ENCODE data around the gene UBXN2A. TPM values are rescaled to one million over a fixed set of nuclear protein-coding genes. Genes with fewer than 3 reads are reported as not detected.
A peak's percentile ranks its signal among the peaks of the same experiment; 100 is the strongest.

The UBXN2A gene
- total and polyA plus RNA-seq, 8 donors, result 2.4 to 9.0 (median 4.8) TPM

DNA sequence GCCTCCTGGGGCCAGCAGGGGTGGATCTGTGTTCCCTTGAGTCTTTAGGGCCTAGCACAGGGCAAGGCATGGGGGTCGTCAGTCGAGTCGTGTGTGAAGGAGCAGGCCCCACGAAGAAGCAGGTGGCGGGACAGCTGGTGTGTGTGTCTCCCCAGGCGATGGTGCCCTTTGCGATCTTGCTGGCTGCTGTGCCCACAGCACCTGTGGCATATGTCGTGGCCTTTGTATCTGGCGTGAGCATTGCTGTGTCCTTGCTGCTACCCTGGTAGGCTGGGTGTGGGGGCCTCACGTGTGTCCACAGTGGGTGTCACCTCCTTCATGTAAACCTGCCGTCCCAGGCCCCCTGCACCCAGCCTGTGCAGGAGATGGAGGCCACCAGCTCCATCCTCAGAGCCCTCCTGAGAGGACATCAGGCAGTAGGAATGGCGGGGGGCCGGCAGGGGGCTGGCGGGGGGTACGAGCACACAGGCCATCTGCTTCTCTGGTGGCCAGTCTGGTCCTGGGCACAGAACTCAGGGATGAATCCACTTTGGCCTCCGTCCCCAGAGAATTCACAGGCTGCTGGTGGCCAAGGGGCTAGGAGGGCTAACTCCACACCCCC lies 82.8 kb downstream of the UBXN2A start:
- Histone ChIP-seq H3K9me3 (no peaks in the 10 kb centered on the region), H3K27me3 (no peaks in the 10 kb centered on the region), H3K36me3 (no peaks in the 10 kb centered on the region), H3K4me3 (no peak overlapping the region), H3K4me1 (no peaks in the 10 kb centered on the region), H3K27ac (no peak overlapping the region)
- intact Hi-C loops (cut with DNase I), result no loop called here
- TF ChIP-seq, protein P1, sequence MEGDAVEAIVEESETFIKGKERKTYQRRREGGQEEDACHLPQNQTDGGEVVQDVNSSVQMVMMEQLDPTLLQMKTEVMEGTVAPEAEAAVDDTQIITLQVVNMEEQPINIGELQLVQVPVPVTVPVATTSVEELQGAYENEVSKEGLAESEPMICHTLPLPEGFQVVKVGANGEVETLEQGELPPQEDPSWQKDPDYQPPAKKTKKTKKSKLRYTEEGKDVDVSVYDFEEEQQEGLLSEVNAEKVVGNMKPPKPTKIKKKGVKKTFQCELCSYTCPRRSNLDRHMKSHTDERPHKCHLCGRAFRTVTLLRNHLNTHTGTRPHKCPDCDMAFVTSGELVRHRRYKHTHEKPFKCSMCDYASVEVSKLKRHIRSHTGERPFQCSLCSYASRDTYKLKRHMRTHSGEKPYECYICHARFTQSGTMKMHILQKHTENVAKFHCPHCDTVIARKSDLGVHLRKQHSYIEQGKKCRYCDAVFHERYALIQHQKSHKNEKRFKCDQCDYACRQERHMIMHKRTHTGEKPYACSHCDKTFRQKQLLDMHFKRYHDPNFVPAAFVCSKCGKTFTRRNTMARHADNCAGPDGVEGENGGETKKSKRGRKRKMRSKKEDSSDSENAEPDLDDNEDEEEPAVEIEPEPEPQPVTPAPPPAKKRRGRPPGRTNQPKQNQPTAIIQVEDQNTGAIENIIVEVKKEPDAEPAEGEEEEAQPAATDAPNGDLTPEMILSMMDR (IDR thresholded peaks at IDR 0.05), result no peak
- no peak for DNase-seq
- ATAC-seq, result no peak
- WGBS, 2 donors, result 79 to 92% methylated on average over 16 of the region's 16 CpGs
- no peak for FAIRE-seq

GRCh38 chr2:24024018-24024417 lies 83.8 kb downstream of the UBXN2A start:
- Histone ChIP-seq H3K9me3 (no peaks in the 10 kb centered on the region), H3K4me1 (no peaks in the 10 kb centered on the region), H3K4me3 (no peak overlapping the region), H3K27me3 (no peaks in the 10 kb centered on the region), H3K36me3 (peaks cover 0 to 3% (median 0%) of the 10 kb centered on the region in 3 donors), H3K27ac (no peak overlapping the region)
- 71 to 72% methylated on average over 12 of the region's 12 CpGs for WGBS, 2 donors
- intact Hi-C loops (cut with DNase I), result no loop called here
- DNase-seq (peak in 2 of 6 donors; percentile 36 to 66), ATAC-seq (no peak), FAIRE-seq (no peak)
- TF ChIP-seq, protein P1 (IDR thresholded peaks at IDR 0.05), result no peak

DNA sequence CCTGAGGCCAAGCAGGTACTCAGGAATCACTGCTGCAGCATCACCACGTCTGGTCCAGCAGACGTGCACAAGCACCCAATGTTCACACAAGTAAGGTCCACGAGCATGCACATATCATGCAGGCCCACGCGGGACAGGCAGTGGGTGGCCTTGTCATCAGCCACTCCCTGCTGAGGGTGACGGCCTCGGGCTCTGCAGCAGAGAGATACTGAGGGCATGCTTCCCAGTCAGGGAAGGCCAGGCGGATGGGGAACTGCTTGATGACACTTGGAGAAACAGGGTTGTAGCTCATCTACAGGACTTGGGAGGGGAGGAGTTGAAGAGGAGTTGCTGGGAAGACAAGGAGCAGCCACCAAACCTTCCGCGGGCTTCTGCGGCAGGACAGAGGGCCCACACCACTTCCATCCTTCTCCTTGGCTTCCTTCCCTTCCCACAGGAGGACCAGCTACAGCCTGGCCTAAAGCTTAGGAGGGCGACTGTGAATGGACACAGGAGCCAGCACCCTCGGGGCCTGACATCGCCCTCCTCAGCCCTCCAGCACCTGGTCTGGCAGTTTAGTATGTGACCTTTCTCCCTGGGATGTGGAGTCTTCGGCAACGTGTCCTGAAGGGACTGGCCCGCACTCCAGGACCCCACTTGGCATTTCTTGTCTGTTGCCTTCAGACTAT lies 84.9 kb downstream of the UBXN2A start:
- DNase-seq (no peak), ATAC-seq (no peak), FAIRE-seq (no peak)
- no peaks in the 10 kb centered on the region for H3K27me3 ChIP-seq
- 87 to 93% methylated on average over 15 to 17 of the region's 17 CpGs for WGBS, 2 donors
- peaks cover 0 to 8% (median 0%) of the 10 kb centered on the region in 3 donors for H3K36me3 ChIP-seq
- no peaks in the 10 kb centered on the region for H3K9me3 ChIP-seq
- intact Hi-C loops (cut with DNase I), result no loop called here
- TF ChIP-seq, protein P1 (IDR thresholded peaks at IDR 0.05), result no peak
- H3K4me1 ChIP-seq, result no peaks in the 10 kb centered on the region
- H3K4me3 ChIP-seq, result no peak overlapping the region
- no peak overlapping the region for H3K27ac ChIP-seq

DNA sequence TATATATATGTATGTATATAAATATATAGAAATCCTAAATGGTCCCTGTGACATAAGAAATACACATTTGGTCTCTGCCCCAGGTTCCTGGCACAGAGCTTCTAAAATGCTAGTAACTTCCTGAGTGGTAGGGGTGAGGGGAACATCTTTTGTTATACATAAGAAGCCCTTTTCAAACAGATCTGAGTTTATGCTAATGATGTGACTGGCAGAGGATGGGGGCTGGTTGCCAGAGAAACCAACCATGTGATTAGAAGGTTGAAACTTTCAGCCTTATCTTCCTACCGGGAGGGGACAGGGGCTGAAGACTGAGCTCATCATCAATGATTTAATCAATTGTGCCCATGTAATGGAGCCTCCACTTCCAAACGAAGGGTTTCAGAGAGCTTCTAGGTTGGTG lies 86.0 kb downstream of the UBXN2A start:
- intact Hi-C loops (cut with DNase I), result no loop called here
- FAIRE-seq (no peak), ATAC-seq (no peak), DNase-seq (no peak)
- Histone ChIP-seq H3K9me3 (no peaks in the 10 kb centered on the region), H3K4me3 (no peak overlapping the region), H3K4me1 (no peaks in the 10 kb centered on the region), H3K27me3 (no peaks in the 10 kb centered on the region), H3K36me3 (peaks cover 0 to 16% (median 2%) of the 10 kb centered on the region in 3 donors), H3K27ac (no peak overlapping the region)
- 64 to 70% methylated on average over 2 of the region's 2 CpGs for WGBS, 2 donors
- TF ChIP-seq, protein P1 (IDR thresholded peaks at IDR 0.05), result no peak

All from pancreas (tissue), 10 donors.